Measurements from ENCODE around the gene LIX1.

LIX1 gene

GRCh38 chr5:97043511-97043910 lies 98.9 kb downstream of the LIX1 start:
- no peaks in the 10 kb centered on the region for H3K9me3 ChIP-seq (ENCODE audit: control insufficient read depth in 5 of 5, low read length in 5 of 5)
- no peaks in the 10 kb centered on the region for H3K27me3 ChIP-seq (ENCODE audit: control insufficient read depth in 5 of 5, insufficient read depth in 4 of 5, low read length in 5 of 5)
- H3K27ac ChIP-seq (ENCODE audit: low read depth, low read length) = no peak overlapping the region
- no peaks in the 10 kb centered on the region for H3K36me3 ChIP-seq (ENCODE audit: control insufficient read depth in 5 of 5, insufficient read depth in 5 of 5, low read length in 5 of 5)
- peaks cover 0 to 8% (median 0%) of the 10 kb centered on the region in 5 donors for H3K4me1 ChIP-seq (ENCODE audit: control insufficient read depth in 5 of 5, insufficient read depth in 5 of 5, low read length in 5 of 5)
- no peak overlapping the region for H3K9ac ChIP-seq (ENCODE audit: low read length in 5 of 5)
- H3K4me3 ChIP-seq (ENCODE audit: low read depth in 1 of 5, low read length in 5 of 5) = no peak overlapping the region

- H3K27ac ChIP-seq (ENCODE audit: low read depth, low read length) = no peak overlapping the region
Measured at GRCh38 chr5:97042996-97043395, 99.4 kb downstream of the LIX1 start.

More at GRCh38 chr5:97042996-97043395, 99.4 kb downstream of the LIX1 start:
- no peaks in the 10 kb centered on the region for H3K9me3 ChIP-seq (ENCODE audit: control insufficient read depth in 5 of 5, low read length in 5 of 5)
- H3K9ac ChIP-seq (ENCODE audit: low read length in 5 of 5) = no peak overlapping the region
- H3K4me3 ChIP-seq (ENCODE audit: low read depth in 1 of 5, low read length in 5 of 5) = no peak overlapping the region
- peaks cover 0 to 1% (median under 1%) of the 10 kb centered on the region in 5 donors for H3K36me3 ChIP-seq (ENCODE audit: control insufficient read depth in 5 of 5, insufficient read depth in 5 of 5, low read length in 5 of 5)
- H3K4me1 ChIP-seq (ENCODE audit: control insufficient read depth in 5 of 5, insufficient read depth in 5 of 5, low read length in 5 of 5) = peaks cover 0 to 8% (median 0%) of the 10 kb centered on the region in 5 donors
- H3K27me3 ChIP-seq (ENCODE audit: control insufficient read depth in 5 of 5, insufficient read depth in 4 of 5, low read length in 5 of 5) = no peaks in the 10 kb centered on the region
